ENCODE results near the gene UGT1A8.

UGT1A8 gene

GRCh38 chr2:233681521-233682099 lies 64.2 kb downstream of the UGT1A8 start, which contains the start of gene UGT1A7:
Gene UGT1A7 (plus strand): TSS chr2:233681901. CDS start chr2:233681938, 37 bp downstream.
- H3K4me3 ChIP-seq, result no peak within 1 kb of the TSS
- H3K9ac ChIP-seq (ENCODE audit: insufficient read length), result no peak within 1 kb of the TSS
- DNase-seq (ENCODE audit: low read depth, low spot score), result no peak
- no peaks in the 10 kb centered on the region for H3K9me3 ChIP-seq (ENCODE audit: low read depth, low read length)
- H3K36me3 ChIP-seq (ENCODE audit: insufficient read depth, low read length), result no peaks in the 10 kb centered on the region
- no peak for TF ChIP-seq FOXP2 (optimal IDR thresholded peaks at IDR 0.05; ENCODE audit: control extremely low read depth, extremely low read length, insufficient read depth)
- no peak for TF ChIP-seq EZH2 (IDR thresholded peaks at IDR 0.05)
- TF ChIP-seq POLR2AphosphoS5 (IDR thresholded peaks at IDR 0.05; ENCODE audit: borderline replicate concordance, low read depth, low read length), result no peak
- H3K27ac ChIP-seq, result no peak within 1 kb of the TSS

- no peaks in the 10 kb centered on the region for H3K36me3 ChIP-seq (ENCODE audit: insufficient read depth, low read length)
- H3K4me3 ChIP-seq, result no peak overlapping the region
- DNase-seq (ENCODE audit: low read depth, low spot score), result no peak
- TF ChIP-seq EZH2 (IDR thresholded peaks at IDR 0.05), result no peak
- no peak for TF ChIP-seq FOXP2 (optimal IDR thresholded peaks at IDR 0.05; ENCODE audit: control extremely low read depth, extremely low read length, insufficient read depth)
- TF ChIP-seq POLR2AphosphoS5 (IDR thresholded peaks at IDR 0.05; ENCODE audit: borderline replicate concordance, low read depth, low read length), result no peak
- no peak overlapping the region for H3K27ac ChIP-seq
- no peaks in the 10 kb centered on the region for H3K9me3 ChIP-seq (ENCODE audit: low read depth, low read length)
- no peak overlapping the region for H3K9ac ChIP-seq (ENCODE audit: insufficient read length)
Measured at GRCh38 chr2:233684640-233685039, 67.2 kb downstream of the UGT1A8 start.

- no peak for TF ChIP-seq EZH2 (IDR thresholded peaks at IDR 0.05)
- no peak for TF ChIP-seq FOXP2 (optimal IDR thresholded peaks at IDR 0.05; ENCODE audit: control extremely low read depth, extremely low read length, insufficient read depth)
- TF ChIP-seq POLR2AphosphoS5 (IDR thresholded peaks at IDR 0.05; ENCODE audit: borderline replicate concordance, low read depth, low read length), result no peak
Measured at GRCh38 chr2:233686928-233687327, 69.5 kb downstream of the UGT1A8 start.

GRCh38 chr2:233688341-233688740 lies 70.9 kb downstream of the UGT1A8 start:
- Histone ChIP-seq H3K9ac (ENCODE audit: insufficient read length) (no peak overlapping the region), H3K4me3 (no peak overlapping the region), H3K36me3 (ENCODE audit: insufficient read depth, low read length) (no peaks in the 10 kb centered on the region), H3K9me3 (ENCODE audit: low read depth, low read length) (no peaks in the 10 kb centered on the region), H3K27ac (no peak overlapping the region)
- TF ChIP-seq EZH2 (IDR thresholded peaks at IDR 0.05) (no peak), POLR2AphosphoS5 (IDR thresholded peaks at IDR 0.05; ENCODE audit: borderline replicate concordance, low read depth, low read length) (no peak), FOXP2 (optimal IDR thresholded peaks at IDR 0.05; ENCODE audit: control extremely low read depth, extremely low read length, insufficient read depth) (no peak)
- no peak for DNase-seq (ENCODE audit: low read depth, low spot score)

More at GRCh38 chr2:233686928-233687327, 69.5 kb downstream of the UGT1A8 start:
- no peak overlapping the region for H3K27ac ChIP-seq
- H3K9ac ChIP-seq (ENCODE audit: insufficient read length), result no peak overlapping the region
- no peaks in the 10 kb centered on the region for H3K36me3 ChIP-seq (ENCODE audit: insufficient read depth, low read length)
- no peak overlapping the region for H3K4me3 ChIP-seq
- no peak for DNase-seq (ENCODE audit: low read depth, low spot score)
- no peaks in the 10 kb centered on the region for H3K9me3 ChIP-seq (ENCODE audit: low read depth, low read length)

GRCh38 chr2:233689031-233689430 lies 71.6 kb downstream of the UGT1A8 start:
- Histone ChIP-seq H3K9ac (ENCODE audit: insufficient read length) (no peak overlapping the region), H3K4me3 (no peak overlapping the region), H3K27ac (no peak overlapping the region), H3K9me3 (ENCODE audit: low read depth, low read length) (no peaks in the 10 kb centered on the region), H3K36me3 (ENCODE audit: insufficient read depth, low read length) (no peaks in the 10 kb centered on the region)
- DNase-seq (ENCODE audit: low read depth, low spot score), result no peak
- no peak for TF ChIP-seq POLR2AphosphoS5 (IDR thresholded peaks at IDR 0.05; ENCODE audit: borderline replicate concordance, low read depth, low read length)
- no peak for TF ChIP-seq FOXP2 (optimal IDR thresholded peaks at IDR 0.05; ENCODE audit: control extremely low read depth, extremely low read length, insufficient read depth)
- no peak for TF ChIP-seq EZH2 (IDR thresholded peaks at IDR 0.05)

- Histone ChIP-seq H3K27ac (no peak overlapping the region), H3K4me3 (no peak overlapping the region), H3K36me3 (ENCODE audit: insufficient read depth, low read length) (no peaks in the 10 kb centered on the region), H3K9ac (ENCODE audit: insufficient read length) (no peak overlapping the region), H3K9me3 (ENCODE audit: low read depth, low read length) (no peaks in the 10 kb centered on the region)
- no peak for DNase-seq (ENCODE audit: low read depth, low spot score)
- TF ChIP-seq POLR2AphosphoS5 (IDR thresholded peaks at IDR 0.05; ENCODE audit: borderline replicate concordance, low read depth, low read length), result no peak
- TF ChIP-seq FOXP2 (optimal IDR thresholded peaks at IDR 0.05; ENCODE audit: control extremely low read depth, extremely low read length, insufficient read depth), result no peak
- no peak for TF ChIP-seq EZH2 (IDR thresholded peaks at IDR 0.05)
Measured at GRCh38 chr2:233689501-233689900, 72.1 kb downstream of the UGT1A8 start.

GRCh38 chr2:233690444-233690843 lies 73.0 kb downstream of the UGT1A8 start:
- TF ChIP-seq POLR2AphosphoS5 (IDR thresholded peaks at IDR 0.05; ENCODE audit: borderline replicate concordance, low read depth, low read length) (no peak), EZH2 (IDR thresholded peaks at IDR 0.05) (no peak), FOXP2 (optimal IDR thresholded peaks at IDR 0.05; ENCODE audit: control extremely low read depth, extremely low read length, insufficient read depth) (no peak)
- Histone ChIP-seq H3K9ac (ENCODE audit: insufficient read length) (no peak overlapping the region), H3K27ac (no peak overlapping the region), H3K9me3 (ENCODE audit: low read depth, low read length) (no peaks in the 10 kb centered on the region), H3K36me3 (ENCODE audit: insufficient read depth, low read length) (no peaks in the 10 kb centered on the region), H3K4me3 (no peak overlapping the region)
- DNase-seq (ENCODE audit: low read depth, low spot score), result no peak

GRCh38 chr2:233691443-233692433 lies 74.3 kb downstream of the UGT1A8 start:
- Histone ChIP-seq H3K36me3 (ENCODE audit: insufficient read depth, low read length) (no peaks in the 10 kb centered on the region), H3K9ac (ENCODE audit: insufficient read length) (no peak overlapping the region), H3K4me3 (no peak overlapping the region), H3K27ac (no peak overlapping the region), H3K9me3 (ENCODE audit: low read depth, low read length) (no peaks in the 10 kb centered on the region)
- DNase-seq (ENCODE audit: low read depth, low spot score), result no peak
- TF ChIP-seq EZH2 (IDR thresholded peaks at IDR 0.05), result no peak
- no peak for TF ChIP-seq FOXP2 (optimal IDR thresholded peaks at IDR 0.05; ENCODE audit: control extremely low read depth, extremely low read length, insufficient read depth)
- TF ChIP-seq POLR2AphosphoS5 (IDR thresholded peaks at IDR 0.05; ENCODE audit: borderline replicate concordance, low read depth, low read length), result no peak

Data from SK-N-MC (cell line).